ENCODE results near the gene CNTNAP2. TPM values are rescaled to one million over a fixed set of nuclear protein-coding genes. Genes with fewer than 3 reads are reported as not detected.

The CNTNAP2 gene
- total and polyA plus RNA-seq, 9 of the 15 experiments (the other 6 are each of a cell fraction or from before 2014, with no cell fraction given): 0.04 to 0.62 (median 0.09) TPM; not detected in 4

- Histone ChIP-seq H3K4me1 (replicated peaks in 1 of 2; ENCODE audit: control insufficient read depth in 2 of 2, insufficient read depth in 2 of 2, low read length in 2 of 2) (no peaks in the 10 kb centered on the region), H3K9me3 (replicated peaks; ENCODE audit: control insufficient read depth, insufficient read depth, low read depth, low read length) (no peaks in the 10 kb centered on the region), H3K9ac (ENCODE audit: insufficient read depth in 1 of 2, low read depth in 2 of 2, low read length in 2 of 2) (no peak overlapping the region), H3K79me2 (ENCODE audit: control insufficient read depth, insufficient read depth, low read length) (no peaks in the 10 kb centered on the region), H3K27ac (ENCODE audit: extremely low read depth, low read depth, low read length) (no peak overlapping the region), H4K20me1 (replicated peaks; ENCODE audit: control insufficient read depth, insufficient read depth, low read length) (no peaks in the 10 kb centered on the region), H2AFZ (ENCODE audit: low read depth, low read length) (no peak overlapping the region), H3K4me2 (ENCODE audit: insufficient read depth, low read length) (no peak overlapping the region), H3K36me3 (ENCODE audit: control insufficient read depth, insufficient read depth, low read length) (no peaks in the 10 kb centered on the region), H3K9me1 (ENCODE audit: control insufficient read depth, insufficient read depth, low read length) (no peaks in the 10 kb centered on the region), H3K4me3 (no peak overlapping the region), H3K27me3 (ENCODE audit: control insufficient read depth in 2 of 2, insufficient read depth in 2 of 2, low read length in 2 of 2) (no peaks in the 10 kb centered on the region)
- POLR2A ChIA-PET: interaction anchor here (0.6 kb wide), 1 partner anchor 93 kb away, joined by 4 read pairs; no protein-coding TSS in a partner anchor
- no peak for DNase-seq (ENCODE audit: extremely low read depth in 1 of 4, low spot score in 3 of 4)
- 0% methylated on average over 4 of the region's 4 CpGs for WGBS (ENCODE audit: insufficient coverage, low coverage, missing lambda C conversion rate)
- CTCF ChIA-PET (ENCODE audit: low intra/inter-chr PET ratio): no interaction called here
- in situ Hi-C loops (cut with MboI) (no loop called here), intact Hi-C loops (cut with micrococcal nuclease) (no loop called here)
- no peak for FAIRE-seq
- no peak for TF ChIP-seq TCF7L2 (IDR thresholded peaks at IDR 0.05; ENCODE audit: low read depth, low read length)
- no peak for TF ChIP-seq ESRRB (CRISPR knock-in tag; IDR thresholded peaks at IDR 0.05; ENCODE audit: borderline replicate concordance)
- TF ChIP-seq E4F1 (CRISPR knock-in tag; IDR thresholded peaks at IDR 0.05; ENCODE audit: borderline replicate concordance): no peak
- TF ChIP-seq, protein P1, sequence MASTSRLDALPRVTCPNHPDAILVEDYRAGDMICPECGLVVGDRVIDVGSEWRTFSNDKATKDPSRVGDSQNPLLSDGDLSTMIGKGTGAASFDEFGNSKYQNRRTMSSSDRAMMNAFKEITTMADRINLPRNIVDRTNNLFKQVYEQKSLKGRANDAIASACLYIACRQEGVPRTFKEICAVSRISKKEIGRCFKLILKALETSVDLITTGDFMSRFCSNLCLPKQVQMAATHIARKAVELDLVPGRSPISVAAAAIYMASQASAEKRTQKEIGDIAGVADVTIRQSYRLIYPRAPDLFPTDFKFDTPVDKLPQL (IDR thresholded peaks at IDR 0.05; ENCODE audit: extremely low read depth, insufficient read length): no peak
- no peak for TF ChIP-seq CXXC5 (CRISPR knock-in tag; IDR thresholded peaks at IDR 0.05)
- TF ChIP-seq, protein P2, sequence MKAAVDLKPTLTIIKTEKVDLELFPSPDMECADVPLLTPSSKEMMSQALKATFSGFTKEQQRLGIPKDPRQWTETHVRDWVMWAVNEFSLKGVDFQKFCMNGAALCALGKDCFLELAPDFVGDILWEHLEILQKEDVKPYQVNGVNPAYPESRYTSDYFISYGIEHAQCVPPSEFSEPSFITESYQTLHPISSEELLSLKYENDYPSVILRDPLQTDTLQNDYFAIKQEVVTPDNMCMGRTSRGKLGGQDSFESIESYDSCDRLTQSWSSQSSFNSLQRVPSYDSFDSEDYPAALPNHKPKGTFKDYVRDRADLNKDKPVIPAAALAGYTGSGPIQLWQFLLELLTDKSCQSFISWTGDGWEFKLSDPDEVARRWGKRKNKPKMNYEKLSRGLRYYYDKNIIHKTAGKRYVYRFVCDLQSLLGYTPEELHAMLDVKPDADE (conservative IDR thresholded peaks at IDR 0.05; ENCODE audit: control insufficient read depth, low read depth, low read length): no peak
- TF ChIP-seq ZBED1 (IDR thresholded peaks at IDR 0.05): no peak
- TF ChIP-seq MTA1 (IDR thresholded peaks at IDR 0.05; ENCODE audit: borderline replicate concordance): no peak
- no peak for TF ChIP-seq ZNF584 (CRISPR knock-in tag; IDR thresholded peaks at IDR 0.05; ENCODE audit: low read depth)
- TF ChIP-seq ZNF134 (CRISPR knock-in tag; conservative IDR thresholded peaks at IDR 0.05): no peak
- no peak for ATAC-seq
- BruUV-seq (replicated peaks): no TSS peak
These were observed 1932.5 kb downstream of the CNTNAP2 start for GRCh38 chr7:148049068-148049467.
